ENCODE results near the gene GPATCH2. TPM values are rescaled to one million over a fixed set of nuclear protein-coding genes. Genes with fewer than 3 reads are reported as not detected.

Gene GPATCH2
- total RNA-seq (2014; rRNA removed; shearing (Covaris generic); ENCODE audit: low replicate concordance), result 8.0 and 12.6 TPM in 2 replicates

DNA sequence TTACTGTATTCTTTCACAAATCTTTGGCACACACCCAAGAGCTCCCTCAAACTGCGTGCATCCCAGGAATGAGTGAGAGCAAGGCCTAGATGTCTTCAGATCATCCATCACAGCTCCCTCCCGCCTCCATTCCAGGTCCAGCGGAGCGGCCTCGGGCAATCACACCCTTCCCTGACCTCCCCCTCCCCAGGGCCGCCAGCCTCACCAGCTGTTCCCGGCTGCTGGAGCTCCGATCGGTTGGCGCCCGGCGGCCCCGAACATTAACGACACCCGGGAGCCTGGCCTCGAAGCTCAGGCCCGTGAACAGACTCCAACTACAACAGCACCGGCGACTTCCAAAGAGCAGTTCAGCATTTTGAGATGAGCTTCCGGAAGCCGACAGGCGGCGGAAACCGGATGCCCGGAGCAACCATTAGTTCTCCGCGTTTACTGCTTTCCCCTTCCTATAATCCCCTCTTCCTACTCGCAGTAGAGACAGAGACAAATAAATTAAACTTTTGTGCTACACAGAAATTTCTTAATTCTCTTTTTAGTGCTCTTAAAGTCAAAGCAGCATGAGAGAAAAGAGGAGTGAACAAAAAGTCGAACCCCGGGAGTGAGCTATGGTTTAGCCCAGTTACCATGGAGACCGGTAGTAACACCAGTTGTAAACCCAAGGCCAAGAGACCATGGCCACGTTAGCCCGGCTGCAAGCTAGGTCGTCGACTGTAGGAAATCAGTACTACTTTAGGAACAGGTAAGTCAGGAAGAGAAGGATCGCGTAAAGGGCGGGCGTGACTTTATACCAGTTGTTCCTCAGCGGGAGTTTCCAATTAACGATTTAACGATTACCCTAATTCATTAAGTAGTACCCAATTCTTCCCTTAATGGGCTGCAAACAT, at the start of gene GPATCH2, which contains the start of gene SPATA17:
Gene GPATCH2, minus strand, starts transcription at position 380 of the 881 bp plus-strand sequence. Its CDS starts 119 bp downstream, at position 261.
Gene SPATA17, plus strand, starts transcription at position 634 of the 881 bp plus-strand sequence. Its CDS starts 35 bp downstream, at position 669.
- DNase-seq, result peak; percentile 85
- Histone ChIP-seq H3K9me3 (no peaks in the 10 kb centered on the region), H3K36me3 (peaks cover 5% of the 10 kb centered on the region; the same call in 1 of the 2 replicates), H3K4me3 (peak within 1 kb of the TSS; percentile 95), H3K27me3 (no peaks in the 10 kb centered on the region)

DNA sequence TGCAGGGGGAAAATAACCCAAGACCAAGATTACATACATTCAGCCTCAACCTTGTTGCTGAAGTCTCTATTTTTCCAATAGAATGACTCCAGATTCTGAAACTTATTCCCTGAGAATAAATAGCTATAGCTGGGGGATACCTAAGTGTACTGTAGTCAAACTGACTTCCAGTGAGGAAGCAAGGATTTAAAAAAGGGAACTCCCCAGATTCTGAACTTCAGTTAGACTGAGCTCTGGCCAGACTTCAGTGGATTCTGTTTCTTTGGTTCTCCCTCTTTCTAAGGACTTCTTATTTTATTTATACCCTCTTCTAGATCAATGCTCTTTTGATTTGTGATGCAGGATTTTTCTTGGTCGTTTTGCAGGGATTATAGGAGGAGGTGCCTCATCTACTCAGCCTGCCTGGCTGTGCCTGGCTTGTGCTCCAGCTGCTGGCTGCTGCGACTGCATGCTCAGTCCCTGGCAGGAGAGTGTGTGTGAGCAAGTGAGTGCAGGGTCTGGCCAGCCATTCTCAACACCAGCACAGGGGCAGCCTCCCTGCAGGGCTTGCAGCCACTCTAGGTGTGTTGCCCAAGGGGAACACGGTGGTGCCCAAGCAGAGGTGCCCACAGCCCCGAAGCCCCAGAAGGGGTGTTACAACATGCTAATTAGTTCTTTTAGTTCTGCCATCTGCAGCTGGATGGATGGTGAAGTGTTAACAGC, 43.3 kb upstream of the GPATCH2 start:
- no peaks in the 10 kb centered on the region for H3K9me3 ChIP-seq
- no peak overlapping the region for H3K4me3 ChIP-seq
- H3K27me3 ChIP-seq, result no peaks in the 10 kb centered on the region
- H3K36me3 ChIP-seq, result no peaks in the 10 kb centered on the region
- no peak for DNase-seq

DNA sequence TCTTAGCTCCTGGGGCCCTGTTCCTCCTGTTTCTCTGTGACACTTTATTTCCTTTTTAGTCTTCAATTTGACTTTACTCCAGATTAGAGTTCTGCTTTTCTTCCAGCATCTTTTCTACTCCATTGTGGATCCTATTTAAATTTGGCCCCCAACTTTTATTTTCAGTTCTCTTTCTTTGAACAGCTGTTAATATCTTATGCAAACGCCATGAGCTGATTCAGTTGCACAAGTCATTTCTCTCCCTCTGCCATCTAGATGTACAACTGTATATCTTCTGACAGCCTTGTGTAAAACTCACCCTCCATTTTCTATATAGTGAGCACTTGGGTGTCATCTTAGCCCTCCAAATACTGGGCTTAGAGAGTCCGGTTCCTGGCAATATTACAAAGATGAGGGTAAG, 42.5 kb upstream of the GPATCH2 start:
- Histone ChIP-seq H3K27me3 (no peaks in the 10 kb centered on the region), H3K36me3 (no peaks in the 10 kb centered on the region), H3K4me3 (no peak overlapping the region), H3K9me3 (no peaks in the 10 kb centered on the region)
- DNase-seq, result no peak

DNA sequence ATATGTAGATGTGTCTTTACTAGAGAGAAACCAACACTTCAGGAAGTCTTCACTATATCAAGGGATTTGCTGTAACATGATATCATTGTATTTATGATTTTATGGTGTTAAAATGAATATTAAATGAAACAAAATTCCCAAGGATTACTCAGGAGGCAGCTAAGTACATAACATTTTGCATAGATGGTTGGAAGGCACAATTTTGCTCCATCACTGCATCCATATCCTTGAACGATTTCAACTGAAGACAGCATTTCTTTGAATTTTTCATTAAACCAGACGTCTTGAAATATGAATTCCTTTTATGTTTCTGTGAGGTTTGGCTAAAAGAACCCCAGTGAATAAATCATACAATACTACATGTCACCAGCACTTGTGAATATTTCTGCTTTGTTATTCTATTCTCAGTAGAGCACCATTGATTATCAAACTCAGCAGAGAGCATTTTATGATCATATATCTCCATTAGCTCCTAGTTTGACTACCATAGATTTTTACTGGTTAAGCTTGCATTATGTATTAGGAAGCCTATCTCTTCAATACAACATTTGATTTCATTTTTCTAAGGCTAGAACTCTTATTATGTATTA, 37.6 kb upstream of the GPATCH2 start:
- Histone ChIP-seq H3K36me3 (no peaks in the 10 kb centered on the region), H3K27me3 (no peaks in the 10 kb centered on the region), H3K4me3 (no peak overlapping the region), H3K9me3 (no peaks in the 10 kb centered on the region)
- DNase-seq, result no peak

DNA sequence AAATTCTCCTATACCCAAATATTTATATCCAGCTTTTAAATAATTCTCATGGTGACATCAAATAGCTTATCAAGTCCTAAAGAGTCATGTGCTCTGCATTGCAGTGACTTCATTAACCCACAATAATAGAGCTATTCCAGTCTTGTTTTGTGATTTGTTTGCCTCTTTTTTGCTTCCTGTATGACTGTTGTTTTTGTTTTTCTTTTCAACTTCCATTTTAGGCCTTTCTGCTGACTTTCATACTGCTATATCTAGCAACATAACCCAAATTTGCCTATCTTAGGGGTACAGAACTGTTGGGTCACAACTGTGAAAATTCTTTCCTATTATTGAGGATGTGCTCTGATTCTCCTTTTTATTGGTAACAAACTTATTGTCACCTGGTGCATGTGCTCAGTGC, 30.5 kb upstream of the GPATCH2 start:
- no peak overlapping the region for H3K4me3 ChIP-seq
- no peaks in the 10 kb centered on the region for H3K36me3 ChIP-seq
- no peak for DNase-seq
- H3K27me3 ChIP-seq, result no peaks in the 10 kb centered on the region
- H3K9me3 ChIP-seq, result no peaks in the 10 kb centered on the region

DNA sequence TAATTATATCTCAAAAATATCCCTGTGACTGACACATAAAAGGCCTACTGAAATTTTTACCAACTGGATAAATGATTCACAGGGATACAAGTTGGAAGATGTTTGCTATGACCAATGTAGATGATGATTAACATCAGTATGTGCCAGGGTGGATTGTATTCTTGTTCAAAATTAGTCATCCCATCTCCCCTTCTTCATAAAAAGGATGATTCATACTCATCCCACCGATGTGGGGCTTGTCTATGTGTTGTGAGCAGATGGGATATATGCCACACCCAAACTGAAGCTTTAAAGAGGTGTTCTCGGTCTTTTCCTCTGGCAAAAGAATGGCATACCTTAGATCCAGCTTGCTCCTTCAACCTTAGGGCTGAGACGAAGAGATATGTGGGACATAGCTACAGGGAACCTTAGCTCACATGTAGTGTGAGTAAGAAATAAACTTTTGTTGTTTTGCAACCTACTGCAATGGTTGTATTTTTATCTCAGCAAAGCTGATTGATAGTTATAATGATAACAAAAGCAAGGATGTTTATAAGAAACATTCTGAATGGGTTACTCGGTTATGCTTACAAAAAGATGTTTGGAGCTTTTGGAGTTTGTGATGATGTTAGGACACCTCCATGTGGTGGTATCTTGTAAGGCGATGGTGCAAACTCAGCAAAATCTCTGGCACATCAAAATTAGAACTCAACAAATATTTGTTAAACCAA, 29.6 kb upstream of the GPATCH2 start:
- Histone ChIP-seq H3K4me3 (no peak overlapping the region), H3K27me3 (no peaks in the 10 kb centered on the region), H3K9me3 (no peaks in the 10 kb centered on the region), H3K36me3 (no peaks in the 10 kb centered on the region)
- peak; percentile 59 for DNase-seq

DNA sequence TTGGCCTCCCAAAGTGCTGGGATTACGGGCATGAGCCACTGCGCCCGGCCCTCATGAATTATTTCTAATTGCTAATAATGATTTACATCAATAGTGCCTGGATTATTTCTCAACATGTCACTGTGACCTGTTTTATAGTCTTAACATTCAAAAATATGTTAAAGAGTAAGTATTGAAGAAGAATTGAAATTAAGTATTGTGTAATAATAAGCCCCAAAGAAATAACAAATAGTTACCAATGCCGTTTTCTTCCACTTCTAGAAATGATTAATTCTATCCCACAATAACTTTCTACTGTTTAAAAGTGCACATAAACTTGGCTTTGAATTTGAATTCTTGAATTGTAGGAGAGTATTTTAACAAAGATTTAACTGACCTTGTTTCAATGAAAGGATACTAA, 19.8 kb upstream of the GPATCH2 start:
- Histone ChIP-seq H3K9me3 (no peaks in the 10 kb centered on the region), H3K4me3 (no peak overlapping the region)

DNA sequence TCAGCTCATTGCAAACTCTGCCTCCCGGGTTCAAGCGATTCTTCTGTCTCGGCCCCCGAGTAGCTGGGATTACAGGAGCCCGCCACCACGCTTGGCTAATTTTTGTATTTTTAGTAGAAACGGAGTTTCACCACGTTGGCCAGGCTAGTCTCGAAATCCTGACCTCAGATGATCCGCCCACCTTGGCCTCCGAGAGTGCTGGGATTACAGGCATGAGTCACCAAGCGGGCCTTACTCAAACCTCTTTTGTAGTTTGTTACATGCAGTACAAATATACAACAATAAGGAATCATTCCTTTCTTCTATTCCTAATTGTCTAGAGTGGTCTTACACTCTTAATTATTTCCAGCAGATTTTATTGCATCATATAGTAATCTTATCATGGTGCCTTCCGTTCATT, 16.9 kb upstream of the GPATCH2 start:
- peak; percentile 82 for DNase-seq
- no peaks in the 10 kb centered on the region for H3K27me3 ChIP-seq
- H3K9me3 ChIP-seq, result no peaks in the 10 kb centered on the region
- H3K4me3 ChIP-seq, result no peak overlapping the region
- no peaks in the 10 kb centered on the region for H3K36me3 ChIP-seq

More for the DNA sequence above, 19.8 kb upstream of the GPATCH2 start:
- no peaks in the 10 kb centered on the region for H3K27me3 ChIP-seq
- no peak for DNase-seq
- no peaks in the 10 kb centered on the region for H3K36me3 ChIP-seq

DNA sequence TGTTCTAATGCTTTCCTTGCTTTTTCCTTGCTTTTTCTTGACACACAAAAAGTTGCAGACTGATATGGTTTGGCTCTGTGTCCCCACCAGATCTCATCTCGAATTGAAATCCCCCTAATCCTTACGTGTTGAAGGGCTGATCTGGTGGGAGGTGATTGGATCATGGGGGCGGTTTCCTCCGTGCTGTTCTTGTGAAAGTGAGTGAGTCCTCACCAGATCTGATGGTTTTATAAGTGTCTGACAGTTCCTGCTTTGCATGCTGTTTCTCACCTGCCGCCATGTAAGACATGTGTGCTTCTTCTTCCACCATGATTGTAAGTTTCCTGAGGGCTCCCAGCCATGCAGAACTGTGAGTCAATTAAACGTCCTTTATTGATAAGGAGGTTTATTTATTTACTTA, 11.6 kb upstream of the GPATCH2 start:
- H3K9me3 ChIP-seq, result no peaks in the 10 kb centered on the region
- no peak overlapping the region for H3K4me3 ChIP-seq
- no peak for DNase-seq
- no peaks in the 10 kb centered on the region for H3K27me3 ChIP-seq
- H3K36me3 ChIP-seq, result no peaks in the 10 kb centered on the region

DNA sequence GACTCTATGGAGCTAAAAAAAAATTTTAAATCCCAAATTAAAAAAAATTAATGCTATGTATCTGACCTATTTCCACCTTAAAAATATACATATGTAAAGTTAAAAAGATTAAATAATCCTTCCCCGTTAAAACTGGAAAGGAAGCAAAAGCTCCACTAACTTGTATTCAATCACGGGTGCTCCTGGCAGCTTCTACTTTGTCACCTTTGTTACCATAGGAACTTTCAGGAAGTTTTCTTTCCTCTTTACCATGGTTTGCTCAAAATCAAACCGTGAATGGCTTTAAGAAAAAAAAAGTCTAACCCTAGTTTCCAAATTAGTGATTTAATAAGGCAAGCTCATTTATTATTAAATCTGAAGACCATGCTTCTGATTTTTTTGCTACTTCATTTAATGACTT, 3.5 kb downstream of the GPATCH2 start:
- Histone ChIP-seq H3K9me3 (no peaks in the 10 kb centered on the region), H3K27me3 (no peaks in the 10 kb centered on the region), H3K36me3 (peaks cover 8% of the 10 kb centered on the region; the same call in 1 of the 2 replicates), H3K4me3 (no peak overlapping the region)
- DNase-seq, result no peak

DNA sequence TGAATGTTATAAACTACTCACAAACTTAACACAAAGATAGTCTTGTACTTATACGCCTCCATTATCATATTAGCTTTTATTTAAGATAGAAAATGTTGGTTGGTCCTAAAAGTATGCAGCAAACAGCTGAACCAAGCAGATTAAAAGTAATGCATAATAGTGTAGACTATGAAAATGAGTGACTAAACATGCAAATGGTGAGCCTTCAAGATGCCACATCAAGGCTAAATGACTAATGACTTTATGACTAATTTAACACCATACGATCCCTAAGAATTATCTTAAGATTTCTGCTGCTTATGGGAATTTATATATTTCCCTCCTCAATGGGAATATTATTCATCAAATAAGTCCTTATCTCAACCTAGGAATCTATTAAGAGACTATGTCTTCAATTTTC, 4.6 kb downstream of the GPATCH2 start:
- DNase-seq, result no peak
- H3K27me3 ChIP-seq, result no peaks in the 10 kb centered on the region
- no peak overlapping the region for H3K4me3 ChIP-seq
- H3K9me3 ChIP-seq, result no peaks in the 10 kb centered on the region
- peaks cover 8% of the 10 kb centered on the region; the same call in 1 of the 2 replicates for H3K36me3 ChIP-seq

DNA sequence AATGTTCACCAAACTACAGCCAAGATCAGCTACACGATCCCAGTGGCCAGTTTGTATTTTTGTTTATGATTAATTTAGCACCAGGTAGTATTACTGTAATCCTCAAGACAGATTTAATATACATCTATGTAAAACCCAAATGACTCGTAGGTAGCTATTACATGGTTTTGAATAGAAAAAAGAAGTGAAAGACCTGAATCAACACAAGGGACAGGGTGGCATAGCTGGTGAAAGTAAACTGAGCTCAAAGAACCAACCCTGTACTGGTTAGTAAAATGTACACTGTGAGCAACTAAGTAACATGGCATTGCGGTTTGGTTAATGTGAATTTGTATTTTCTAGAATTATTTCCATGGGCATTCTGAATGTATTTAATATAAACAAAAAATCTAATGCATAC, 8.8 kb downstream of the GPATCH2 start:
- H3K9me3 ChIP-seq, result no peaks in the 10 kb centered on the region
- no peaks in the 10 kb centered on the region for H3K27me3 ChIP-seq
- H3K4me3 ChIP-seq, result no peak overlapping the region
- H3K36me3 ChIP-seq, result peaks cover 33% of the 10 kb centered on the region
- DNase-seq, result no peak

DNA sequence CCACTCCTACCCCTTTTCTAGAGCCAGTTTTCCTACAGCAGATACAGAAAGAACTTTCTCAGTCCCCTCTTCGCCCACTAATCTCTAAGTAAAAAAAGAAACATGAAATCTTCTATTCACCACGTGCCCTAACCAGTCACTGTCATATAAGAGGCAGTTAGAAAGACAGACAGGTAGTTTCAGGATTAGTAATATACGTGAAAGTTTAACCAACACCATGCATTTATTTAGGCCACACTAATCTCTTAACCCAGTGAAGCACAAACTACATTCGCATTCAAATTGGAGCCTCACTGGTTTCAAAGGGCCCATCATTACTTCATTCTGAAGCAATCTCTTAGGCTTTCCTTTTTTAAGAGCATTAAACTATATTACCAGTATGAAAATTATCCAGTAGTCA, 10.1 kb downstream of the GPATCH2 start:
- no peak overlapping the region for H3K4me3 ChIP-seq
- no peaks in the 10 kb centered on the region for H3K27me3 ChIP-seq
- H3K9me3 ChIP-seq, result no peaks in the 10 kb centered on the region
- DNase-seq, result no peak
- H3K36me3 ChIP-seq, result peaks cover 30% of the 10 kb centered on the region

DNA sequence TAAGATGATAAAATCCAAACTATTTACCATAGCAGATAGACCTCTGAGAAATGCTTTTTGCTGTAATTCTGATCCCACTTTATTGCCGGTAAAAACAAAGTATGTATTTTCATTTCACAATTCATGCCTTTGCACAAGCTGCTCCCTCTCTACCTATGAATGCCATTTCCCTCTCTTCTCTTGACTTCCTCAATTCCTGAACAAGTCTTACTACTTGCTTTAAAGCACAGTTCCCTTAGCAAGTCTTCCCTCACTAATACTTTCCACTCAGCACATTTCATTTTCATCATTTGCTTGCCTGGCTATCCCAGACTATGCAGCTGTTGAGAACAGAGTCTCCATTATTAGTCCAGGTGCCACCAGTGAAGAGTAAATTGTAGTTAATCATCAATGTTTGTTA, 13.8 kb downstream of the GPATCH2 start:
- no peak for DNase-seq
- H3K36me3 ChIP-seq, result peaks cover 36% of the 10 kb centered on the region
- no peak overlapping the region for H3K4me3 ChIP-seq
- no peaks in the 10 kb centered on the region for H3K27me3 ChIP-seq
- H3K9me3 ChIP-seq, result no peaks in the 10 kb centered on the region

DNA sequence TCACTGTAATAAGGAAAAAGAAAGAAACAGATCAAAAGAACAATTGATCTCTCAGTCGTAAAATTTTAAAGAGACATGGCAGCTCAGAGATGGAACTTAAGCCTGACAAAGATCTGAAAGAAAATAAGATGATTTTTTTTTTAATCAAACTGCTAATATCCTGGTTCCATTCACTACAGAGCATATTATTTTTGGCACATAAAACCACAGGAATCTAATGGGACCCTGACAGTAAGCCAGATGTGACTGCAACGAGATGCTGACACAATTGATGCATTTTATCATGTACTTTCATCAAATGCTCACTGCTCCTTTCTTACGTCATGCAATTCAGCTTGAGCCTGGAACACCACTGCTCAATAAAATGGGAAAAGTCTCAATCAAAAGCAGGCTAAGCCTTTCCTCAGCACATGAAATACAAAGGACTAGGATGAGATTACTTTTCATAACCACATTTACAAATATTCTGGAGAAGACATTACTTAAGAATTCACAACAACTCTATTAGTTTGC, 16.6 kb downstream of the GPATCH2 start:
- DNase-seq, result no peak
- Histone ChIP-seq H3K4me3 (no peak overlapping the region), H3K9me3 (no peaks in the 10 kb centered on the region), H3K27me3 (no peaks in the 10 kb centered on the region), H3K36me3 (peaks cover 39% of the 10 kb centered on the region)

DNA sequence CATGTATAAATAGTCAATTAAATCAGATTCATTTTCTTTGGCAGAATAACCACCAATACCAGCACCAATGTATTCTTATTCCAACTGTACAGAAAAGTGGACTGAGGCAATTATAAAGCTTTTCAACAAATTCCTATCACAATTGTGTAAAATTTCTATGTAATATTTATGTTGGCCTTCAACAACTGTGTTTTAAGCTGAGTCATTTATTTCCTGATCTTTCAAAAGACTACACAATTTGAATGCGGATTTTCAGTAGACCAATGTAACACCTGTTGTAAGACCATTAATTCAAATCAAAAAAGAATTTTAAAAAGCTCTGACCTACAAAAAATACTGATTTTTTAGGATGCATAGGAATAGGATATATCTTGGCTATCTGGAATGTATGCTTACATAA, 25.5 kb downstream of the GPATCH2 start:
- Histone ChIP-seq H3K36me3 (peaks cover 26% of the 10 kb centered on the region), H3K4me3 (no peak overlapping the region), H3K9me3 (no peaks in the 10 kb centered on the region), H3K27me3 (no peaks in the 10 kb centered on the region)
- DNase-seq, result no peak
